ENCODE data around the gene CDHR5.

- no peak for TF ChIP-seq CTCF (IDR thresholded peaks at IDR 0.05)
- TF ChIP-seq EZH2phosphoT487 (IDR thresholded peaks at IDR 0.05), result no peak
- TF ChIP-seq EZH2 (IDR thresholded peaks at IDR 0.05), result no peak
Observed at GRCh38 chr11:650482-650881, 25.7 kb upstream of the CDHR5 start.
